Measurements from ENCODE around the gene SPDL1.

Gene SPDL1

GRCh38 chr5:169583424-169584220 lies at the start of gene SPDL1:
Gene SPDL1 (plus strand): TSS chr5:169583773. CDS start chr5:169588417, 4,644 bp downstream.
- DNase-seq (ENCODE audit: low spot score): peak; percentile 92

- no peak for DNase-seq (ENCODE audit: low spot score)
Measured at GRCh38 chr5:169534311-169534880, 49.2 kb upstream of the SPDL1 start.

GRCh38 chr5:169534939-169535338 lies 48.6 kb upstream of the SPDL1 start:
- no peak for DNase-seq (ENCODE audit: low spot score)

- DNase-seq (ENCODE audit: low spot score): no peak
Measured at GRCh38 chr5:169538944-169539343, 44.6 kb upstream of the SPDL1 start.

GRCh38 chr5:169542811-169543210 lies 40.8 kb upstream of the SPDL1 start:
- DNase-seq (ENCODE audit: low spot score): no peak

GRCh38 chr5:169544264-169544950 lies 39.2 kb upstream of the SPDL1 start:
- DNase-seq (ENCODE audit: low spot score): no peak

- no peak for DNase-seq (ENCODE audit: low spot score)
Measured at GRCh38 chr5:169545762-169546161, 37.8 kb upstream of the SPDL1 start.

GRCh38 chr5:169546346-169546745 lies 37.2 kb upstream of the SPDL1 start:
- no peak for DNase-seq (ENCODE audit: low spot score)

- DNase-seq (ENCODE audit: low spot score): no peak
Measured at GRCh38 chr5:169547508-169547907, 36.1 kb upstream of the SPDL1 start.

- DNase-seq (ENCODE audit: low spot score): peak; percentile 25
Measured at GRCh38 chr5:169548315-169548714, 35.3 kb upstream of the SPDL1 start.

- no peak for DNase-seq (ENCODE audit: low spot score)
Measured at GRCh38 chr5:169549453-169550100, 34.0 kb upstream of the SPDL1 start.

- no peak for DNase-seq (ENCODE audit: low spot score)
Measured at GRCh38 chr5:169550227-169550626, 33.3 kb upstream of the SPDL1 start.

- no peak for DNase-seq (ENCODE audit: low spot score)
Measured at GRCh38 chr5:169551146-169551545, 32.4 kb upstream of the SPDL1 start.

GRCh38 chr5:169551696-169552095 lies 31.9 kb upstream of the SPDL1 start:
- no peak for DNase-seq (ENCODE audit: low spot score)

GRCh38 chr5:169554251-169554650 lies 29.3 kb upstream of the SPDL1 start:
- no peak for DNase-seq (ENCODE audit: low spot score)

- no peak for DNase-seq (ENCODE audit: low spot score)
Measured at GRCh38 chr5:169557838-169558237, 25.7 kb upstream of the SPDL1 start.

- no peak for DNase-seq (ENCODE audit: low spot score)
Measured at GRCh38 chr5:169561893-169562292, 21.7 kb upstream of the SPDL1 start.

GRCh38 chr5:169563369-169563768 lies 20.2 kb upstream of the SPDL1 start:
- DNase-seq (ENCODE audit: low spot score): no peak

- DNase-seq (ENCODE audit: low spot score): no peak
Measured at GRCh38 chr5:169566202-169566601, 17.4 kb upstream of the SPDL1 start.

- DNase-seq (ENCODE audit: low spot score): peak; percentile 46
Measured at GRCh38 chr5:169567079-169567478, 16.5 kb upstream of the SPDL1 start.

- DNase-seq (ENCODE audit: low spot score): no peak
Measured at GRCh38 chr5:169569513-169569912, 14.1 kb upstream of the SPDL1 start.

GRCh38 chr5:169571355-169571754 lies 12.2 kb upstream of the SPDL1 start:
- no peak for DNase-seq (ENCODE audit: low spot score)
